HepG2 (cell line): Measurements from ENCODE around the gene NRN1L. TPM values are rescaled to one million over a fixed set of nuclear protein-coding genes. Genes with fewer than 3 reads are reported as not detected.

ENCODE experiments used
- ATF7-NPFF ChIP-seq: sonication (generic); formaldehyde crosslinking; IDR thresholded peaks from 2 replicates; pipeline ENCODE4 v1.8.1; 2023; ENCODE audit warnings: mild to moderate bottlenecking, low read depth, missing genetic modification reagents, moderate library complexity
- CHD4 ChIP-seq: fragments of 200-600 bp; sonication (generic); IDR thresholded peaks from 2 replicates; pipeline ENCODE4 v1.7.0; 2017; ENCODE audit warnings: mild to moderate bottlenecking, low read length, borderline replicate concordance
- E2F1 ChIP-seq: sonication (generic); formaldehyde crosslinking; IDR thresholded peaks from 2 replicates; pipeline ENCODE4 v1.5.0; 2020; ENCODE audit warnings: missing genetic modification reagents
- GZF1 ChIP-seq: sonication (generic); formaldehyde crosslinking; IDR thresholded peaks from 2 replicates; pipeline ENCODE4 v1.5.1; 2020; ENCODE audit warnings: mild to moderate bottlenecking, missing genetic modification reagents
- KAT2B ChIP-seq: fragments of 150-350 bp; IDR thresholded peaks from 2 replicates; pipeline ENCODE4 v1.6.1; 2014; ENCODE audit warnings: low read depth, low read length, borderline replicate concordance
- MAF1 ChIP-seq: sonication (generic); formaldehyde crosslinking; IDR thresholded peaks from 2 replicates; pipeline ENCODE4 v1.5.0; 2020; ENCODE audit warnings: missing genetic modification reagents, borderline replicate concordance
- NRL ChIP-seq: sonication (generic); formaldehyde crosslinking; IDR thresholded peaks from 2 replicates; pipeline ENCODE4 v1.5.0; 2020; ENCODE audit warnings: missing genetic modification reagents, mild to moderate bottlenecking, moderate library complexity, borderline replicate concordance
- PATZ1 ChIP-seq: sonication (generic); formaldehyde crosslinking; IDR thresholded peaks from 2 replicates; pipeline ENCODE4 v1.4.0; 2020; ENCODE audit warnings: missing genetic modification reagents
- PAWR ChIP-seq: sonication (generic); formaldehyde crosslinking; IDR thresholded peaks from 2 replicates; pipeline ENCODE4 v1.4.0; 2020; ENCODE audit warnings: missing genetic modification reagents, mild to moderate bottlenecking, borderline replicate concordance
- PHB2 ChIP-seq: fragments of 450-650 bp; IDR thresholded peaks from 2 replicates; pipeline ENCODE4 v1.6.1; 2018; ENCODE audit not compliant: partially characterized antibody
- SMAD9 ChIP-seq: sonication (generic); formaldehyde crosslinking; IDR thresholded peaks from 2 replicates; pipeline ENCODE4 v1.5.1; 2020; ENCODE audit warnings: mild to moderate bottlenecking, missing genetic modification reagents
- THAP11 ChIP-seq: IDR thresholded peaks from 2 replicates; pipeline ENCODE4 v1.6.1; 2016; ENCODE audit warnings: missing biosample characterization, missing genetic modification reagents
- ZFP36L2 ChIP-seq: sonication (generic); formaldehyde crosslinking; IDR thresholded peaks from 2 replicates; pipeline ENCODE4 v1.4.0; 2020; ENCODE audit warnings: missing genetic modification reagents
- ZNF101 ChIP-seq: sonication (generic); formaldehyde crosslinking; IDR thresholded peaks from 2 replicates; pipeline ENCODE4 v1.4.0; 2020; ENCODE audit warnings: mild to moderate bottlenecking, low read depth, missing genetic modification reagents, borderline replicate concordance
- ZNF224 ChIP-seq: sonication (generic); formaldehyde crosslinking; IDR thresholded peaks from 2 replicates; pipeline ENCODE4 v1.5.0; 2020; ENCODE audit warnings: mild to moderate bottlenecking, missing genetic modification reagents
- ZNF33A ChIP-seq: sonication (generic); formaldehyde crosslinking; IDR thresholded peaks from 2 replicates; pipeline ENCODE4 v1.5.1; 2020; ENCODE audit warnings: missing genetic modification reagents, mild to moderate bottlenecking, moderate library complexity, borderline replicate concordance
- ZNF543 ChIP-seq: sonication (generic); formaldehyde crosslinking; IDR thresholded peaks from 2 replicates; pipeline ENCODE4 v1.4.0; 2020; ENCODE audit warnings: mild to moderate bottlenecking, missing genetic modification reagents
- ZNF574 ChIP-seq: sonication (generic); formaldehyde crosslinking; IDR thresholded peaks from 2 replicates; pipeline ENCODE4 v1.4.0; 2020; ENCODE audit warnings: missing genetic modification reagents
- ZNF747 ChIP-seq: sonication (generic); formaldehyde crosslinking; IDR thresholded peaks from 2 replicates; pipeline ENCODE4 v1.8.1; 2023; ENCODE audit warnings: missing genetic modification reagents, mild to moderate bottlenecking, borderline replicate concordance
- polyA plus RNA-seq, 8 experiments: library from polyadenylated mRNA; depleted of rRNA in 3 of 8; stranded (reverse) in 7 of 8; unstranded in 1 of 8; fragments of >200 nt; fragmentation: Illumina TruSeq in 4 of 8; extraction: Trizol in 4 of 8; gene quantifications; 2 replicates each; pipeline versions ENCODE4 v1.2.1 to v1.2.3, GENCODE V29; 2011 to 2016; ENCODE audit warnings: low read depth in 4 of 8, missing spikeins in 1 of 8, mixed read lengths in 1 of 8; ENCODE audit not compliant: insufficient read depth in 1 of 8
- total RNA-seq, 5 experiments: library from RNA; depleted of rRNA; stranded (reverse); fragments of >200 nt; fragmentation: Illumina TruSeq; extraction: Trizol; gene quantifications; 2 replicates each; pipeline ENCODE4 v1.2.3, GENCODE V29; 2016; ENCODE audit warnings: low read depth in 1 of 5

NRN1L gene
- total and polyA plus RNA-seq, 2 of the 13 experiments (the other 11 are each of a cell fraction or from before 2014, with no cell fraction given), result 0.53 to 1.2 TPM

GRCh38 chr16:67872631-67873434, 11.9 kb upstream of the NRN1L start, which contains the start of gene EDC4 (continued):
- TF ChIP-seq PATZ1 (CRISPR knock-in tag) (peak; percentile 99), ZNF101 (CRISPR knock-in tag) (no peak), PHB2 (no peak), ZNF543 (CRISPR knock-in tag) (peak; percentile 88), ZNF224 (CRISPR knock-in tag) (0 out of 2 replicates have a peak, but pooled peaks have one; percentile 44), ZNF747 (peak; percentile 98), ZNF574 (CRISPR knock-in tag) (peak; percentile 94), E2F1 (CRISPR knock-in tag) (peak; percentile 51; the same call in 1 of the 2 replicates), ZNF33A (CRISPR knock-in tag) (no peak), SMAD9 (CRISPR knock-in tag) (no peak), THAP11 (CRISPR knock-in tag) (peak; percentile 96), NRL (CRISPR knock-in tag) (peak; percentile 94), KAT2B (no peak), MAF1 (no peak; the same call in 1 of the 2 replicates), CHD4 (0 out of 2 replicates have a peak, but pooled peaks have one; percentile 38), PAWR (CRISPR knock-in tag) (no peak), GZF1 (no peak), ZFP36L2 (CRISPR knock-in tag) (peak; percentile 70; the same call in 1 of the 2 replicates), ATF7-NPFF (CRISPR knock-in tag) (peak; percentile 90)
